Muscle layer of colon (tissue), 2 donors: ENCODE measurements around the gene HMGCL.
"Not testable (repeated sequence)": the region's sequence is repeated elsewhere in the genome, so short reads cannot be mapped to it uniquely, and the experiment has no call there.

Source experiments
- H3K27ac ChIP-seq: one replicate; pipeline ENCODE4 v1.7.0; 2013; ENCODE audit warnings: low read depth, mild to moderate bottlenecking, low read length, moderate library complexity
- H3K27me3 ChIP-seq, 2 donors: one replicate each; pipeline ENCODE4 v1.7.0; 2013; ENCODE audit warnings: low read length in 2 of 2, mild to moderate bottlenecking in 2 of 2; ENCODE audit not compliant: insufficient read depth in 2 of 2, control insufficient read depth in 1 of 2
- H3K36me3 ChIP-seq: one replicate; pipeline ENCODE4 v1.7.0; 2013; ENCODE audit warnings: mild to moderate bottlenecking, low read length; ENCODE audit not compliant: insufficient read depth
- H3K4me1 ChIP-seq: one replicate; pipeline ENCODE4 v1.7.0; 2013; ENCODE audit warnings: mild to moderate bottlenecking, low read length; ENCODE audit not compliant: insufficient read depth
- H3K4me3 ChIP-seq, 2 donors: one replicate each; pipeline ENCODE4 v1.7.0; 2013; ENCODE audit warnings: low read length in 2 of 2, low read depth in 1 of 2, mild to moderate bottlenecking in 1 of 2, moderate library complexity in 1 of 2
- H3K9ac ChIP-seq: one replicate; pipeline ENCODE4 v1.7.0; 2013; ENCODE audit warnings: low read length
- H3K9me3 ChIP-seq: one replicate; pipeline ENCODE4 v1.7.0; 2013; ENCODE audit warnings: mild to moderate bottlenecking, low read length
- donor health status: abdominal sarcoma.
- donor health status: Adenocarcinoma of cecum.

Gene HMGCL

DNA sequence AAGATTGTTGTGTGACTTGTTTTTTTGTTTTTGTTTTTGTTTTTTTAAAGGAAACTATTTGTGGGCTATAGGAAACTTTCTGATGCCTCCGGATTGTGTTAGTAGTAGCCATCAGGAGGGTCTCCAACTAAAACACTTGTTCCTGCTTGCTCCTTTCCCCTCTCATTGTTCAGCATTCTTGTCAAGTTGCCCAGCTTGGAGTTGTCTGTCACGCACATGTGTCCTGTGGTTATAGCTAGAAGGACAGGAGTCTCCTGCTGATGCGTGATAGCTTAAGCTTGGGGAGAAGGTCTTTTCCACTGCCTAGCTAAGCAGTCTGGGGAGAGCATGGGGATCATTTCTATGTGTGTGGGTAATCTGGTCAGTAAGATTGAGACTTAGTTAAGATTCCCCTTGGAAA, 37.5 kb downstream of the HMGCL start:
- Histone ChIP-seq H3K9me3 (no peaks in the 10 kb centered on the region), H3K4me1 (peaks cover 21% of the 10 kb centered on the region), H3K36me3 (peaks cover 32% of the 10 kb centered on the region), H3K27ac (no peak overlapping the region), H3K4me3 (no peak overlapping the region), H3K9ac (no peak overlapping the region), H3K27me3 (no peaks in the 10 kb centered on the region)

GRCh38 chr1:23784846-23785245, 40.4 kb downstream of the HMGCL start:
- H3K27me3 ChIP-seq = no peaks in the 10 kb centered on the region
- H3K27ac ChIP-seq = no peak overlapping the region
- no peak overlapping the region for H3K4me3 ChIP-seq
- H3K9me3 ChIP-seq = no peaks in the 10 kb centered on the region
- H3K4me1 ChIP-seq = no peaks in the 10 kb centered on the region
- no peak overlapping the region for H3K9ac ChIP-seq
- H3K36me3 ChIP-seq = peaks cover 41% of the 10 kb centered on the region

GRCh38 chr1:23783141-23783540, 42.1 kb downstream of the HMGCL start:
- not testable (repeated sequence) for H3K27me3 ChIP-seq, H3K4me1 ChIP-seq, H3K27ac ChIP-seq, H3K9me3 ChIP-seq, H3K4me3 ChIP-seq, H3K9ac ChIP-seq
- H3K36me3 ChIP-seq = peaks cover 39% of the 10 kb centered on the region

GRCh38 chr1:23779826-23780371, 45.3 kb downstream of the HMGCL start:
- Histone ChIP-seq H3K9ac (no peak overlapping the region), H3K4me1 (peaks cover 15% of the 10 kb centered on the region), H3K4me3 (no peak overlapping the region), H3K36me3 (peaks cover 14% of the 10 kb centered on the region), H3K27ac (no peak overlapping the region), H3K9me3 (no peaks in the 10 kb centered on the region), H3K27me3 (no peaks in the 10 kb centered on the region)

GRCh38 chr1:23777979-23778814, 47.0 kb downstream of the HMGCL start, which contains the start of gene PITHD1:
Gene PITHD1, plus strand, starts transcription at chr1:23778418. Its CDS starts 98 bp downstream, at chr1:23778516.
- Histone ChIP-seq H3K36me3 (peaks cover 9% of the 10 kb centered on the region), H3K27ac (peak within 1 kb of the TSS; percentile 87), H3K9ac (peak within 1 kb of the TSS; percentile 86), H3K9me3 (no peaks in the 10 kb centered on the region), H3K4me3 (peak within 1 kb of the TSS; percentile 72 to 80), H3K4me1 (peaks cover 15% of the 10 kb centered on the region), H3K27me3 (no peaks in the 10 kb centered on the region)

DNA sequence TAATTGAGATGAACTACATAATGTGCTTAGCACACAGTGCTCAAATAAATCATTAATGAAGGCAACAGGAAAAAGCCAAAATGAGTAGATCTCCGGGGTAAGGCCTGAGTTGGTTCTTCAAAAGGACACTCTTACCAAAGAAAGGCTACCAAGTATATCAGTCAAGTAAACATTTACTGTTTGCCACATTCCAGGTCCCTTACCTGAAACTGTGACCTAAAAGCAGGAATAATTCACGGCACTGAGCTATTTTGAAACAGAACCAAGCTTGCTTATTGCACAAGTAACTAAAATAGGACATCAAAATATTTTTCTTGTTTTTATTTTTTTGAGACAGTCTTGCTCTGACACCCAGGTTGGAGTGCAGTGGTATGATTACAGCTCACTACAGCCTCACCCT, 49.0 kb downstream of the HMGCL start:
- Histone ChIP-seq H3K9me3 (no peaks in the 10 kb centered on the region), H3K4me3 (no peak overlapping the region), H3K9ac (no peak overlapping the region), H3K4me1 (peaks cover 15% of the 10 kb centered on the region), H3K36me3 (no peaks in the 10 kb centered on the region), H3K27ac (no peak overlapping the region), H3K27me3 (no peaks in the 10 kb centered on the region)

- no peaks in the 10 kb centered on the region for H3K9me3 ChIP-seq
- H3K9ac ChIP-seq = no peak overlapping the region
- no peak overlapping the region for H3K4me3 ChIP-seq
- H3K27ac ChIP-seq = no peak overlapping the region
- H3K36me3 ChIP-seq = peaks cover under 1% of the 10 kb centered on the region
- H3K27me3 ChIP-seq = no peaks in the 10 kb centered on the region
- peaks cover 10% of the 10 kb centered on the region for H3K4me1 ChIP-seq
Observed at GRCh38 chr1:23774174-23774880, 50.9 kb downstream of the HMGCL start.

GRCh38 chr1:23772854-23773242, 52.4 kb downstream of the HMGCL start:
- Histone ChIP-seq H3K36me3 (peaks cover 14% of the 10 kb centered on the region), H3K27ac (no peak overlapping the region), H3K9me3 (no peaks in the 10 kb centered on the region), H3K9ac (no peak overlapping the region), H3K27me3 (no peaks in the 10 kb centered on the region), H3K4me3 (no peak overlapping the region), H3K4me1 (peaks cover 5% of the 10 kb centered on the region)

GRCh38 chr1:23772049-23772853, 53.0 kb downstream of the HMGCL start:
- Histone ChIP-seq H3K4me3 (no peak overlapping the region), H3K9ac (no peak overlapping the region), H3K27ac (no peak overlapping the region), H3K4me1 (peaks cover 3% of the 10 kb centered on the region), H3K27me3 (no peaks in the 10 kb centered on the region), H3K9me3 (no peaks in the 10 kb centered on the region), H3K36me3 (peaks cover 18% of the 10 kb centered on the region)

- Histone ChIP-seq H3K9ac (no peak overlapping the region), H3K9me3 (no peaks in the 10 kb centered on the region), H3K27ac (no peak overlapping the region), H3K36me3 (peaks cover 18% of the 10 kb centered on the region), H3K27me3 (no peaks in the 10 kb centered on the region), H3K4me1 (peaks cover 2% of the 10 kb centered on the region), H3K4me3 (no peak overlapping the region)
Observed at GRCh38 chr1:23768733-23769132, 56.5 kb downstream of the HMGCL start.

GRCh38 chr1:23763041-23763577, 62.1 kb downstream of the HMGCL start:
- Histone ChIP-seq H3K9ac (no peak overlapping the region), H3K27ac (no peak overlapping the region), H3K4me1 (peaks cover 21% of the 10 kb centered on the region), H3K36me3 (peaks cover 53% of the 10 kb centered on the region), H3K27me3 (no peaks in the 10 kb centered on the region), H3K9me3 (no peaks in the 10 kb centered on the region), H3K4me3 (no peak overlapping the region)
